Transverse colon (tissue), 4 donors: ENCODE results near the gene SIRPB1.
"Not testable (repeated sequence)": the region's sequence is repeated elsewhere in the genome, so short reads cannot be mapped to it uniquely, and the experiment has no call there.

ENCODE experiments used
- EP300 ChIP-seq: sonication (generic); formaldehyde crosslinking; IDR thresholded peaks from one replicate; pipeline ENCODE4 v1.6.1; 2017; ENCODE audit warnings: antibody characterized with exemption, low read depth
- POLR2AphosphoS5 ChIP-seq, 3 donors: sonication (generic); formaldehyde crosslinking; IDR thresholded peaks; one replicate each; pipeline ENCODE4 v1.6.1; 2016; ENCODE audit warnings: antibody characterized with exemption in 3 of 3
- TF ChIP-seq, protein P1 (sequence below), 5 experiments: fragments of 200-600 bp in 3 of 5; fragments of 450-650 bp in 2 of 5; sonication (generic) in 3 of 5; IDR thresholded peaks; 1 replicate in 2 of 5; 2 replicates in 3 of 5; pipeline ENCODE4 v1.5.1; 2016 to 2017; ENCODE audit warnings: antibody characterized with exemption in 5 of 5, inconsistent platforms in 3 of 5, mild to moderate bottlenecking in 2 of 5, moderate library complexity in 1 of 5

DNA sequence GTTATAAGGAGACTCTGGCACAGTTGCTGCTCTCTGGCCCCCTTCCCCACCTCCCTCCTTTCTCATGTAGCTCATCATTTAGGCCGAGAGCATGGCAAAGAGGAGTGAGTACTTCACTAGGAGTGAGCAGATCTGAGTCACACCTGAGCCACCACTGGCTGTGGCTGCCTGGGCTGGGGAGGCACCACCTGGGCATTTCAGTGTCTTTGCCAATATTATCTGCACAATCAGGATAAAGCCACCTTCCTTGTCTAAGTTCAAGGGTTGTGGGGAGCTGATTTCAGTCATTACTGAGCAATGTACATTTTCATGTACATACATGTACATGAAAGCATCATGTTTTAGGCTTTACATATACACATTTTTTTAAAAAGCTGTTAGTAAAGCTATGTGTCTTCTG, 43.8 kb downstream of the SIRPB1 start:
- TF ChIP-seq, protein P1, sequence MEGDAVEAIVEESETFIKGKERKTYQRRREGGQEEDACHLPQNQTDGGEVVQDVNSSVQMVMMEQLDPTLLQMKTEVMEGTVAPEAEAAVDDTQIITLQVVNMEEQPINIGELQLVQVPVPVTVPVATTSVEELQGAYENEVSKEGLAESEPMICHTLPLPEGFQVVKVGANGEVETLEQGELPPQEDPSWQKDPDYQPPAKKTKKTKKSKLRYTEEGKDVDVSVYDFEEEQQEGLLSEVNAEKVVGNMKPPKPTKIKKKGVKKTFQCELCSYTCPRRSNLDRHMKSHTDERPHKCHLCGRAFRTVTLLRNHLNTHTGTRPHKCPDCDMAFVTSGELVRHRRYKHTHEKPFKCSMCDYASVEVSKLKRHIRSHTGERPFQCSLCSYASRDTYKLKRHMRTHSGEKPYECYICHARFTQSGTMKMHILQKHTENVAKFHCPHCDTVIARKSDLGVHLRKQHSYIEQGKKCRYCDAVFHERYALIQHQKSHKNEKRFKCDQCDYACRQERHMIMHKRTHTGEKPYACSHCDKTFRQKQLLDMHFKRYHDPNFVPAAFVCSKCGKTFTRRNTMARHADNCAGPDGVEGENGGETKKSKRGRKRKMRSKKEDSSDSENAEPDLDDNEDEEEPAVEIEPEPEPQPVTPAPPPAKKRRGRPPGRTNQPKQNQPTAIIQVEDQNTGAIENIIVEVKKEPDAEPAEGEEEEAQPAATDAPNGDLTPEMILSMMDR (IDR thresholded peaks at IDR 0.05) = not testable (repeated sequence)
- not testable (repeated sequence) for TF ChIP-seq POLR2AphosphoS5 (IDR thresholded peaks at IDR 0.05); EP300
